Duodenal mucosa (tissue), 2 donors: Measurements from ENCODE around the gene ELN.

ENCODE experiments used
- H3K27ac ChIP-seq: one replicate; pipeline ENCODE4 v1.7.0; 2013; ENCODE audit warnings: low read depth, low read length
- H3K27me3 ChIP-seq, 2 donors: one replicate each; pipeline ENCODE4 v1.7.0; 2013; ENCODE audit warnings: low read length in 2 of 2, control low read depth in 1 of 2; ENCODE audit not compliant: insufficient read depth in 2 of 2, control insufficient read depth in 1 of 2
- H3K36me3 ChIP-seq, 2 donors: one replicate each; pipeline ENCODE4 v1.7.0; 2013; ENCODE audit warnings: low read length in 2 of 2, control low read depth in 1 of 2; ENCODE audit not compliant: insufficient read depth in 2 of 2, control insufficient read depth in 1 of 2
- H3K4me1 ChIP-seq, 2 donors: one replicate each; pipeline ENCODE4 v1.7.0; 2013; ENCODE audit warnings: low read length in 2 of 2, control low read depth in 1 of 2; ENCODE audit not compliant: insufficient read depth in 2 of 2, control insufficient read depth in 1 of 2
- H3K4me3 ChIP-seq, 2 donors: one replicate each; pipeline ENCODE4 v1.7.0; 2013; ENCODE audit warnings: low read length in 2 of 2, low read depth in 1 of 2
- H3K9ac ChIP-seq, 2 donors: one replicate each; pipeline ENCODE4 v1.7.0; 2013; ENCODE audit warnings: low read length in 2 of 2, low read depth in 1 of 2
- H3K9me3 ChIP-seq, 2 donors: one replicate each; pipeline ENCODE4 v1.7.0; 2013; ENCODE audit warnings: low read length in 2 of 2, control low read depth in 1 of 2; ENCODE audit not compliant: control insufficient read depth in 1 of 2

The ELN gene

DNA sequence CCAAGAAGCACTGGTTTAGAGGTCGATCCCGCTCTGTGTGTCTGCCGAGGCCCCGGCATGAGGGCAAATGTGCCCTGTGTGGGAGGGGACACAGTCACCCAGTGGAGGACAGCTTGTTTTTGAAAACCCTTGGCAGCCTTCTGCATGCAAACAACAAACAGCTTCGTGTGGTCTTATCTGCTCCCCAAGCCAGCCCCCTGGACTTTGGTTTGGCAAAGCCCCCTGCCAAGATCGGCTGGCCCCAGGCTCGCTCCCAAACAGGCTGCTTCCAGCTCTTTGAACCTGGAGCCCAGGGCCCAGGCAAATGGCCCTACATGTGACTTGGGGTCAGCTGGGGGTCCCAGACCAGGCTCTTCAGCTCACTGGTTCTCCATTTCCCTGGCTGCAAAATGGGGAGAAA is 2.9 kb downstream of the ELN start:
- H3K9me3 ChIP-seq = no peaks in the 10 kb centered on the region
- H3K27ac ChIP-seq = no peak overlapping the region
- no peak overlapping the region for H3K9ac ChIP-seq
- H3K27me3 ChIP-seq = peaks cover 9 to 16% of the 10 kb centered on the region in 2 donors
- no peak overlapping the region for H3K4me3 ChIP-seq
- peaks cover 5 to 27% of the 10 kb centered on the region in 2 donors for H3K4me1 ChIP-seq
- no peaks in the 10 kb centered on the region for H3K36me3 ChIP-seq

DNA sequence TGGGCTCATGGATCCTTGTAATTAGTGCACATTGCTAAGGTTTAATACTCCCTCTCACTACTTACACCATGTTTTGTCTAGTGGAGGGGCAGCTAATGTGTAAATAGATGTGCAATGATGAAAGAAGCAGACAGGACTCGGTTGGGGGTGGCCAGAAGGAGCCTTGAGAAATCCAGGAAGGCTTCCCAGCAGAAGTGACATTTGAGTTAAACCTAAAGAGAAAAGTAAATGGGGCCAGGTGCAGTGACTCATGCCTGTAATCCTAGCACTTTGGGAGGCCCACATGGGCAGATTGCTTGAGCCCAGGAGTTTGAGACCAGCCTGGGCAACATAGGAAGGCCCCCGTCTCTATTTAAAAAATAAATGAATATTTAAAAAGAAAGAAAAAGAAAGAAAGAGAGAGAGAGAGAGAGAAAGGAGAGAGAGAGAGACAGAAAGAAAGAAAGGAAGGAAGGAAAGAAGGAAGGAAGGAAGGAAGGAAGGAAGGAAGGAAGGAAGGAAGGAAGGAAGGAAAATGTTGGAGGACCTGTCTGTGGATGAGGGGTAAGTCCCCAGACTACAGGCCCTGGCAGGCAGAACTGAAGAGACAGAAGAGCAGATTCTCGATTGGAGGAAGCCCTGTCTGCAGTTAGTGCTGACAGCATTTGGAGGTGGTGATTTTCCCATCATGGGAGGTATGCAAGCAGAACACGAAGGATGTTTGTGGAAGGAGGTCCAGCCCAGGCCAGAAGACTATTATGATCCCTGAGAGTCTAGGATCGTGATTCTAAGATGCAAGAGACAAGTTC is 3.6 kb downstream of the ELN start:
- Histone ChIP-seq H3K4me1 (peaks cover 5 to 27% of the 10 kb centered on the region in 2 donors), H3K27ac (no peak overlapping the region), H3K4me3 (no peak overlapping the region), H3K27me3 (peaks cover 9 to 16% of the 10 kb centered on the region in 2 donors), H3K9me3 (no peaks in the 10 kb centered on the region), H3K36me3 (no peaks in the 10 kb centered on the region), H3K9ac (no peak overlapping the region)

DNA sequence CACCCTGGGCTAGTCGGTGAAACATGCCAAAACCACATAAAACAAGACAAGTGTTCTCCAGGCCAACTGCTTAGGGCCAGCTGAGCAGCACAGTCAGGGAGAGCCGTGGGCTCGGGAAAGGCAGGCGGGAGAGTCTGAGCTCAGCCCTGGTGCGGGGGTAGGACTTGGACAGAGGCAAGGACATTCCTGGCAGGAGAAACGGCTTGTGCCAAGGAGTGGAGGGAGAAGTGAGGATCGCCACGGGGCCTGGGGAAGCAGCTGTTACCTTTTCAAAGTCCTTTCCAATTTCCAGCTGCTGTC is 4.2 kb downstream of the ELN start:
- no peaks in the 10 kb centered on the region for H3K9me3 ChIP-seq
- H3K4me3 ChIP-seq = no peak overlapping the region
- H3K9ac ChIP-seq = no peak overlapping the region
- H3K27me3 ChIP-seq = peaks cover 9 to 16% of the 10 kb centered on the region in 2 donors
- H3K36me3 ChIP-seq = no peaks in the 10 kb centered on the region
- H3K4me1 ChIP-seq = peaks cover 5 to 27% of the 10 kb centered on the region in 2 donors
- no peak overlapping the region for H3K27ac ChIP-seq

DNA sequence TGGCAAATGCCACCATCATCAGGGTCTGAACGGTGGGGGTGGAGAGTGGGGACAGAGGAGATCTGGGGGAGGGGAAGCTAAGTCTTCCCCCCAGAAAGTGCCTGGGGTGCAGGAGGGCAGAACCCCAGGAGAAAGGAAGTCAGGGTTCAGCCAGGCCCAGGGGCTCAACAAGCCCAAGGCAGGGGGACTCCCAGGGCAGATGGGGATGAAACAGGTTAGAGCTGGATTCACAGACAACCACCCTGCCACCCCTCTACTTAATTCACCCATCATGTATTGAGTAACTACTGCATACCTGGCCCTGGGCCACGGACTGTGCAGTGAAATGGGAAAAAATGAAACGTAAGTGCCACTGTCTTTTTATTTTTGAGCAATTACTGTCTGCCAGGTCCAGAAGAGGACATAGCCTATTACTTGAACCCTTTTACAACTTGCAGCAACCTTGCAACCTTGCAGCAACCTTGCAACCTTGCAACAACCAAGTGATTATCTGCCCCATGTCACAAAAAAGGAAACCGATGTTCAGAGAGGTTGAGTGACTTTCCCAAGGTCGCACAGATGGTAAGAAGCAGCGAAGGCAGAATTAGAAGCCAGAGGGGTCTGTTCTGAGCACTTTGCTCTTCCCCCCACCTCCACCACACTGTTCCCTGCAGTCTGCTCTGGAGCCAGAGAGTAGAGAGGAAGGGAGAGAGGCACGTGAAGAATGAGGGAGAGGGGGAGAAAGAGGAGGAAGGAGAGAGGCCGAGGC is 4.8 kb downstream of the ELN start:
- Histone ChIP-seq H3K9me3 (no peaks in the 10 kb centered on the region), H3K27me3 (peaks cover 9 to 16% of the 10 kb centered on the region in 2 donors), H3K4me3 (no peak overlapping the region), H3K27ac (no peak overlapping the region), H3K4me1 (peaks cover 5 to 27% of the 10 kb centered on the region in 2 donors), H3K36me3 (no peaks in the 10 kb centered on the region), H3K9ac (no peak overlapping the region)

DNA sequence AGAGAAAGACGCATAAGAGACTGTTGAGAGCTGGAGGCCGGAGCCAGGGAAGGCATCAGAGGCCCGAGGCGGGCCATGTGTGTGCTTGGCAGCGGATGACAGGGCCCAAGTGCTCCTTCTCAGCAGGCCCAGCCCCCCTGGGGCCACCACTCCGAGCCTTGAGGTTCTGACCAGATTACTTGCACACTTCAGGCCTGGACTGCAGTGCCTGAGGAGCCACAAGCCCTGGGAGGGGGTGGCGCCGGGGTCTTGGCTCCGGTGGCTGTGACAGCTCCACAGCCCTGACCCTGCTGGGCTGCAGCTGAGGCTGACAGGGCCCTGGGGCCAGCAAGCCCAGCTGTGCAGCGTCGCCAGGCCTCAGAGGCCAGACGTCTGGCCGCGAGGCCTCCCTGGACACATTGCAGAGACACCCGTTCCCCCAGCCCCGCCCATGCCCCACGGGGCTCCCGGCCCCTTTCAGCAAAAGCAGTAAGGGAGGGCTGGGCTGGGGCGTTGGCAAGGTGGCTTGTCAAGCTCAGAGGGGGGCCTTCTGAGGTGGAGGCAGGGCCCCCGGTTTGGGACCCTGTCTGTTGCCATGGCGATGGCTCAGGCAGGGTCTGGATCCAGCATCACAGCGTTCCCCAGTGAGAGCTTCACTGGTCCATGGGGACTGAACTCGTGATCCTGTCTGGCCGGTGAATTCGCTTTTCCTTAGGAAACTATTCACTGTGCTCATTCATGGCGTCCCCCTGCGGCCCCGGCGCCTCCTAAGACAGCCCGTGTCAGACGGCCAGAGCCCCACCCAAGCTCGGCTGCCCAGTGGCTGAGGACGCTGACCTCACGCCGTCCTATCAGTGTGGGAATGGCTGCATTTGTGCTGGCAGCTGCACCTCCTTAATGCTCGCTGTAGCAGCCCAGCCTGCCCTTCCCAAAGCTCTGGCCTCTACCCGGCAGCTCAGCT is 5.7 kb downstream of the ELN start:
- H3K4me1 ChIP-seq = peaks cover 5 to 25% of the 10 kb centered on the region in 2 donors
- H3K4me3 ChIP-seq = no peak overlapping the region
- H3K27ac ChIP-seq = no peak overlapping the region

DNA sequence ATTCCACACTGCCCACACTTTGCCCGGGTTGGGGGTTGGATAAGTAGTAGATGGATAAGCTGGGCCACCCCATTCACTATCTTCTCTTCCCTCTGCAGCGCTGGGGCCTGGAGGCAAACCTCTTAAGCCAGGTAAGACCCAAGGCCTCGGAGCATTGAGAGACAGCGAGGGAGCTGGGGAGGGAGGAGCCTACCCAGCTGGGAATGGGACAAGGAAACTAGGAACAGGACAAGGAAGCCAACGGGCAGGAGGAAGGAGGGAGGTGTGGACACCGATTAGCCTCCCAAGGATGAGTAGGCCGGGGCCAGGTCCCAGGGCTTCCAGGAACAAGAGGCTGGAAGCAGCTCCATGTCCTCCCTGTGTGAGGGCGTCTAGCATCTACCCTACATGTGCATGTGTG is 9.6 kb downstream of the ELN start:
- Histone ChIP-seq H3K9me3 (no peaks in the 10 kb centered on the region), H3K36me3 (no peaks in the 10 kb centered on the region), H3K27me3 (no peaks in the 10 kb centered on the region), H3K27ac (no peak overlapping the region), H3K4me1 (peaks cover 0 to 8% of the 10 kb centered on the region in 2 donors), H3K9ac (no peak overlapping the region), H3K4me3 (no peak overlapping the region)

More for the DNA sequence above, 5.7 kb downstream of the ELN start:
- no peak overlapping the region for H3K9ac ChIP-seq
- H3K9me3 ChIP-seq = no peaks in the 10 kb centered on the region
- H3K27me3 ChIP-seq = peaks cover 8 to 13% of the 10 kb centered on the region in 2 donors
- no peaks in the 10 kb centered on the region for H3K36me3 ChIP-seq

DNA sequence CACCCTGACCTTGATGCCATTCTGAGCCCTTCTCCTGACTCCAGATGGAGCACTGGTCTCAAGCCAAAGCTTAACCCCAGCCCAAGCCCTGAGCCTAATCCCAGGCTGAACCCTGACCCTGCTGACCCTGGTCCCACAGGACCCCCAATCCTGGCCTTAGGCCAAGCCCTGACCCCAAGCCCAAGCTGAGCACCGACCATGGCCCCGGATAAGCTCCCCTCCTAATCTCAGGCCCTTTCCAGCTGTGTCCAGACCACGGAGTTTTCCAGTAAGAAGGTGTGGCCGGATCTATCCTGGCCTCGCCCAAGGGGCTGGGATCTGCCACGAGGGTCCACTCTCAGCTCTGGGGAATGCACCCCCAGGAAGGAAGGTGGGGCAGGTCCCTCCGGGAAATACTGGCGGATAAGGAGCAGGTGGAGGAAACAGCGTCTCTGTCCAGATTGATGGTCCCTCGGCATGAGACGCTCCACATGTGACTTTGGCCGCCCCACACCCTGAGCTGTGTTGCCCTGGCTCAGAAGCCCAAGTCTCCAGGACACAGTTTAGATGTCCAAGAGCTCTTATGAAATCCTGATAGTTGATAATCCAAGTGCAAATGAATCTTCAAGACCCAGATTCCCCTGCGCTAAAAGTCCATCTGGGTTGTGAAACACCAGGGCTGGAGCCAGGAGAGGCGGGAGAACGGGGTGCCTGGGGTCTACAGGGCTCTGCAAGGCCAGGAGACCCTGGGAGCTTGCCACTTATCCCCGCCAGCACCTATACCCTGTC is 10.4 kb downstream of the ELN start:
- H3K27me3 ChIP-seq = no peaks in the 10 kb centered on the region
- H3K27ac ChIP-seq = no peak overlapping the region
- H3K9me3 ChIP-seq = no peaks in the 10 kb centered on the region
- H3K36me3 ChIP-seq = no peaks in the 10 kb centered on the region
- no peak overlapping the region for H3K4me3 ChIP-seq
- peaks cover 0 to under 1% of the 10 kb centered on the region in 2 donors for H3K4me1 ChIP-seq
- no peak overlapping the region for H3K9ac ChIP-seq

DNA sequence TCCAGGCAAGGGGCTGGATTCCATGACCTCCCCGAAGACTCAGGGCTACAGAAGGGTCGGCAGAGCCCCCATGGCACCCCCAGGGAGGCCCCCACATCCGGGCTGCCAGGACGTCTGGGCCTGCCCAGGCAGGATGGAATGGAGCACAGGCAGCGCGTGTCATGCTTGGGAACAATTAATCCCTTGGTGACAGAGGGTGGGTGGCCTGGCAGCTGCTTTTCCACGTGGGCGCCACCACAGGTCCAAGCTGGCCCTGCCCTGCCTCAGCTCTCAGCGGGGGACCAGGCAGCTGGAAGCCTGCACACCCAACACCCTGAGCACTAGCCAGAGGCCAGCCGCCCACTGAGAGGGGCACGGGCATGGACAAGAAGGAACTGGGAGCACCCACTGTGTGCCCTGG is 11.4 kb downstream of the ELN start:
- no peak overlapping the region for H3K27ac ChIP-seq
- H3K4me1 ChIP-seq = no peaks in the 10 kb centered on the region
- H3K36me3 ChIP-seq = no peaks in the 10 kb centered on the region
- no peaks in the 10 kb centered on the region for H3K9me3 ChIP-seq
- no peak overlapping the region for H3K4me3 ChIP-seq
- H3K27me3 ChIP-seq = no peaks in the 10 kb centered on the region
- no peak overlapping the region for H3K9ac ChIP-seq

DNA sequence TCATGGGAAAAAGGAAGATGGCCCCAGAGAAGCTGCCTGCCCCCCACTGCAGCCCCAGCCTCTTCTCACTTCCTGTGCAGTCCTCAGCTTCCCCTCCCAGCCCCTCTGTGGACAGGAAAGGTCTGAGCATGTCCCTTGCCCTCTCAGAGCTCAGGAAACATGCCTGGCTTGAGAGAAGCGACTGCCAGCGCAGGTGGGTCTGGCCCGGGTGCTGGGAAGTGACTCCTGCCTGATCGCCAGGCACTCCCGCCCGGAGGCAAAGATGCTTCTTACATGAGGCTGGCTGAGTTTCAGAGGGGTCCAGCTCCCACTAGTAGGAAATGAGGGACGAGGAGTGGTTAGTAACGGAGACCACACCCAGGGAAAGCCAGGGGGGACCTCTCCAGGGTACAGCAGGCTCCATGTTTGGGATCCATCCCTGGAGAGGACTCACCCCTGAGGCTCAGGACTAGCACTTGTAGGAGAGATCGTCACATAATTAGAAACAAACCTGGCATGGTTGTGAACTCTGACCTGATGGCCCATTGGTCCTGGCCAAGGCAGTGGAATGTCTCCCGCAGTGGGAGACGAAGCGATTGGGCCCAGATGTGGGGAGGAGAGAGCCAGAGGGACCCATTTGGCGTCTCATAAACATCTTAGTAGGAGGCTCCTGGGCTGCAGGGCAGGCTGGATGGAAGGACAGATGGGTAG is 12.3 kb downstream of the ELN start:
- Histone ChIP-seq H3K27ac (no peak overlapping the region), H3K9ac (no peak overlapping the region), H3K4me3 (no peak overlapping the region), H3K9me3 (no peaks in the 10 kb centered on the region), H3K4me1 (no peaks in the 10 kb centered on the region), H3K36me3 (no peaks in the 10 kb centered on the region), H3K27me3 (no peaks in the 10 kb centered on the region)
